GM18873 (cell line): ENCODE data around the gene PADI2.

Experiments
- ATAC-seq: cut with Tn5 transposase; IDR thresholded peaks from one replicate; pipeline ENCODE4 v1.9.1; 2021; ENCODE audit warnings: mild to moderate bottlenecking, moderate library complexity, moderate number of reproducible peaks; ENCODE audit not compliant: unreplicated experiment, low FRiP score

PADI2 gene

GRCh38 chr1:17119076-17119772 is at the start of gene PADI2:
TSS of gene PADI2 (minus strand) at chr1:17119451. CDS start at chr1:17119371, 80 bp downstream.
- ATAC-seq = no peak

GRCh38 chr1:17168091-17168876 is 49.0 kb upstream of the PADI2 start:
- no peak for ATAC-seq

GRCh38 chr1:17167786-17168090 is 48.5 kb upstream of the PADI2 start:
- ATAC-seq = no peak

GRCh38 chr1:17167041-17167785 is 48.0 kb upstream of the PADI2 start:
- ATAC-seq = no peak

- ATAC-seq = no peak
These were observed 46.6 kb upstream of the PADI2 start for GRCh38 chr1:17165823-17166222.

- ATAC-seq = no peak
These were observed 44.8 kb upstream of the PADI2 start for GRCh38 chr1:17163789-17164666.

GRCh38 chr1:17163371-17163770 is 44.1 kb upstream of the PADI2 start:
- no peak for ATAC-seq

GRCh38 chr1:17162941-17163340 is 43.7 kb upstream of the PADI2 start:
- ATAC-seq = no peak

- ATAC-seq = no peak
These were observed 42.9 kb upstream of the PADI2 start for GRCh38 chr1:17161926-17162800.

GRCh38 chr1:17161137-17161740 is 42.0 kb upstream of the PADI2 start:
- no peak for ATAC-seq

- ATAC-seq = no peak
These were observed 39.7 kb upstream of the PADI2 start for GRCh38 chr1:17158961-17159360.

GRCh38 chr1:17156108-17156507 is 36.9 kb upstream of the PADI2 start:
- ATAC-seq = no peak

GRCh38 chr1:17155257-17155920 is 36.1 kb upstream of the PADI2 start:
- no peak for ATAC-seq

- ATAC-seq = no peak
These were observed 30.5 kb upstream of the PADI2 start for GRCh38 chr1:17149771-17150170.

- ATAC-seq = no peak
These were observed 29.8 kb upstream of the PADI2 start for GRCh38 chr1:17148950-17149608.

- ATAC-seq = no peak
These were observed 26.4 kb upstream of the PADI2 start for GRCh38 chr1:17145648-17146047.

- no peak for ATAC-seq
These were observed 24.5 kb upstream of the PADI2 start for GRCh38 chr1:17143760-17144159.
